ENCODE measurements around the gene NEDD4.

- TF ChIP-seq POLR2A (IDR thresholded peaks at IDR 0.05), result no peak
- TF ChIP-seq, protein P1, sequence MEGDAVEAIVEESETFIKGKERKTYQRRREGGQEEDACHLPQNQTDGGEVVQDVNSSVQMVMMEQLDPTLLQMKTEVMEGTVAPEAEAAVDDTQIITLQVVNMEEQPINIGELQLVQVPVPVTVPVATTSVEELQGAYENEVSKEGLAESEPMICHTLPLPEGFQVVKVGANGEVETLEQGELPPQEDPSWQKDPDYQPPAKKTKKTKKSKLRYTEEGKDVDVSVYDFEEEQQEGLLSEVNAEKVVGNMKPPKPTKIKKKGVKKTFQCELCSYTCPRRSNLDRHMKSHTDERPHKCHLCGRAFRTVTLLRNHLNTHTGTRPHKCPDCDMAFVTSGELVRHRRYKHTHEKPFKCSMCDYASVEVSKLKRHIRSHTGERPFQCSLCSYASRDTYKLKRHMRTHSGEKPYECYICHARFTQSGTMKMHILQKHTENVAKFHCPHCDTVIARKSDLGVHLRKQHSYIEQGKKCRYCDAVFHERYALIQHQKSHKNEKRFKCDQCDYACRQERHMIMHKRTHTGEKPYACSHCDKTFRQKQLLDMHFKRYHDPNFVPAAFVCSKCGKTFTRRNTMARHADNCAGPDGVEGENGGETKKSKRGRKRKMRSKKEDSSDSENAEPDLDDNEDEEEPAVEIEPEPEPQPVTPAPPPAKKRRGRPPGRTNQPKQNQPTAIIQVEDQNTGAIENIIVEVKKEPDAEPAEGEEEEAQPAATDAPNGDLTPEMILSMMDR (IDR thresholded peaks at IDR 0.05), result no peak
These were observed 197.0 kb downstream of the NEDD4 start for GRCh38 chr15:55796321-55796965.
